ENCODE results near the gene KCNJ3.

- TF ChIP-seq EZH2phosphoT487 (IDR thresholded peaks at IDR 0.05; ENCODE audit: insufficient read depth, low read depth), result no peak
- no peak for TF ChIP-seq EZH2 (IDR thresholded peaks at IDR 0.05; ENCODE audit: insufficient read depth, poor library complexity, severe bottlenecking)
Measured at GRCh38 chr2:154677401-154677800, 21.1 kb upstream of the KCNJ3 start.
